Activated CD4-positive, CD25-positive, alpha-beta regulatory T cell treated with anti-CD3 and anti-CD28 coated beads, Interleukin-2, amount 50 U/mL, for 72 hours (primary cell): ENCODE results near the gene CTNNAL1.

ENCODE experiments used
- DNase-seq: peaks from one replicate; pipeline ENCODE4 v3.0.0; 2021

CTNNAL1 gene

DNA sequence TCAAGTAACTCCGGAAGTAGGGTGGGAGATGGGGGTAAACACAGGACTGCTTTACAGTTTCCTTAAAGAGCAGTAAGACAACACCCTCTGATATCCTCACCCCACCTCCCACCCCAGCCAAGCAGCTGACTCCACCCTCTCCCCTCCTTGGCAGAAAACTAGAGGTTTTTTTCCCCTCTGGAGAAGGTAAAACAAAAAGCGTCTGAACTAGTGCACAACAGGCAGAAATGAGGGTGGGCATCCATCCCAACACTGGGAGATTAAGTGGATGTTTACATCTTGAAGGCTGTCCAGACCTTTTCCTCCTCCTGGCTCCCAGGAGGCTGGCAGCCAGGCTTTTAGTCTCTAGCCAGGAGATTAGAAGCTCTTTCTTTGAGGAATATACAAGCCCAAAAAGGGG, 13.9 kb upstream of the CTNNAL1 start:
- no peak for DNase-seq

DNA sequence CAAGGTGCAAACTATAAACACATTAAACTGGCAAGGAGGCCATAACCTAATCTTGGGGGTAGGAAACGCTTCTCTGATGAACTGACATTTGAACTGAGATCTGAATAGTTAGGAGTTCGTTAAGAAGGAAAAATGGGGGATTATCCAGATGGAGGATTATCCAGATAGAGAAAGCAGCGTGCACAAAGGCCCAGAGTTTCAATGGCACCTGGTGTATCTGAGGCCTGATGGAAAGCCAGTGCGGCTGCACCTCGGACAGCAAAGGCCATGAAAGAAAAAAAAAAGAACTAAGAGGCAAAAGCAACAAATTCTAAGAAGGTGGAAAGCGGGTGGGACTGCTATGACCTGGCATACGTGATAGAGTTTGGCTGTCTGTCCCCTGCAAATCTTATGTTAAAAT, 13.0 kb upstream of the CTNNAL1 start:
- no peak for DNase-seq

DNA sequence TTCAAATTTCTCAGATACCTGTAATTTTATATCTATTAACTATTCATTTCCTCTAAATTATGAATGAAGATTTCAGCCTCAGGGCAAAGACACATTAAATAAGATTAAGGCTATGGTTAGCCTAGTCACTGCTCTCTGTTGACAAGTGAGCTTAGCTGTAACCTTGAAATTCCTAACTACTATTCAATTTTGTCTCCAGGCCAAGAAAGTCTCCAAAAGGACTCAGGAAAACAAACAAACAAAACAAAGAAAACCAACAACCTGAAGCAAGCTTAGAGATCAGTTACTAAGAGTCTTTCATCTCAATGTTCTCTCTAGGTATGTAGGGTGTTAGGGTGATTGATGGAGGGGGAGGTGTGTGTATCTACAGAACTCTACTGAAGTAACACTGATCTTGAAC, 9.6 kb upstream of the CTNNAL1 start:
- no peak for DNase-seq

DNA sequence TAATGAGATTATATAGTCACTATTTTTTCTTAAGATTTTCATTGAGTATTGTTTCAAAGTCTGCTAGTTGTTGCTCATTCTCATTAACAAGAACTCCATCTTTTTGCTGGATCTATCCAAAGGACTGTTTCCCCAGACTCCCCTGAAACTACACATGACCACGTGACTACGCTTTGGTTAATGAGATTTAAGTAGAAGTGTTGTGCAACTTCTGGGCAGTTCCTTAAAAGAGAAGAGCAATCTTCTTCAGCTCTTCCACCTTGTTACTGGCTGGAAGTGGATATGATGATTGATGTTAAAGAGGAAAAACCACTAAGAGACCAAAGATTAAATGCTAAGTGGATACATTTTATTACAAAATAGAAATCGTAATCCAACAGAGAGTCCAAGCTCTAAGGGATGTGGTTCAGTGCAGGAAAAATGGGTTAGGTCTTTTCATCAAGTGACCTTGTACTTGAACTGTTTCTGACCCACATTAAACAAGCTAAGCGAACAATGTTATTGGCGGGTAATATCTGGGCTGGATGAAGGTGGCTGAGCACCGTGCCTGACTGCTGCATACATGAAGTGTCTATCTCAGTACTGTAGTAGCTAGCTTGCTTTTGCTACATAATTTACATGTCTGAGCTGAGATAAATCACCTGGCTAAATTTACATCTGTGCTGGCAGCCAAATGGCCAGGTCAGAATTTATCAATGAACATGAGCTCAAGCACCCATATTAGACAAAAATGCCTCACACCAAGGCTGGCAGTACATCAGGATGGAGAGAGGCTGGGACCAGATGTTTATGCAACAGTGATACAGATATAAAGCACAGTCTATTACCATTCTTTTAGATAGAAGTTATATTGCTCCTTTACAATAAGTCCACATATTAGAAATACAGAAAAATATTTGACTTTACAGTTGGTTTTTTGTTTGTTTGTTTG, 7.5 kb upstream of the CTNNAL1 start:
- DNase-seq = no peak

DNA sequence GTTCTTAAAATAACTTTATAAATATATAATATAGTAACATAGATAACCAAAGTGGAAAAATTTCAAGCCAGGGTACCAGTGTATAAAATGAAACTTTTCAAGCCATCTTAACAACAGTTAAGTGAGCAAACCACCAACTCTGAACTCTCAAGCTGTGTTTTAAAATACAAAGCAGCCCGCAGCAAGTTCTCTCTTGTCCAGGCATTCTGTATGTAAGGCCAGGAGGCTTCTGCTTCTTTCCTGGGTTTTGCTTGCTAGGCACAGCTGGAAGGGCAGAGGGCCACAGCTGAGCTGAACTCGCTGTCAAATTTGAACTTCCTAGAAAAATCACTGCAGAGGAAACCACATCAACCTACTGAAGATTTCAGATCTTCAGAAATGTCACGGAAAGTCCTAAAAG, 6.8 kb upstream of the CTNNAL1 start:
- no peak for DNase-seq

DNA sequence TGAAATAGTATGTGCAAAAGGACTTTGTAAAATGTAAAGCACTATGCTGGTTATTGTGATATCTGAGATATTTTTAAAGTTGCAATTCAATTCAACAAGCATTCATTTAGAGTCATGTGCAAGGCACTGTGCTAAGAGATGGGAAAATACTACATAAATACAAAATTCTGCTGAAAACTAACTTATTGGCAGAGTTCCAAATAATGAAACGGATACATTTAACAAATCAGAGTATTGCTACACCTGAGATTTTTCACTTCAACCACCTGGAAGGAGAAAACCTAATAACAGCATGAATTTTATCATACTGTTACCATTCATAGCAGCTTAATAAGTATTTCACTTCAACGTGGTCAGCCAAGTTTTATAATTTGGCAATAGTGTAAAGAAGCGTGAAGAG, 6.1 kb upstream of the CTNNAL1 start:
- no peak for DNase-seq

DNA sequence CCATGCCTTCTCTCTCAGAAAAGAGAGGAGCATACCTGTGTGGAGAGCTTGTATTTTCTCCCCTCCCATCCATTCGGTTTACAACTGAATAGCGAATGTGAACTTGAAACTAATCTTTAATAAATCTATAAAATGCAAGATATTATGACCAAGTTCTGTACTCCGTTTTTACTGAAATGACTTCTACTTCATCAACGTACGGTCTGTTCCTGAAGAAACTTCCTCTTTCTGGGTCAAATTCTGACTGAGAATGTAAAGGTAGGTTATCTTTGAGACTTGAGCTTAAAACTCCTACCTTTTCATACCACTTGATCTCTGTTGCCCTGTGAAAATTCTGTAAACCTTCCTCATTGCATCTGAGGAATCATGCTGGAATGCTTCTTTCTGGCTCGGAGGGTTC, 4.2 kb upstream of the CTNNAL1 start:
- no peak for DNase-seq

DNA sequence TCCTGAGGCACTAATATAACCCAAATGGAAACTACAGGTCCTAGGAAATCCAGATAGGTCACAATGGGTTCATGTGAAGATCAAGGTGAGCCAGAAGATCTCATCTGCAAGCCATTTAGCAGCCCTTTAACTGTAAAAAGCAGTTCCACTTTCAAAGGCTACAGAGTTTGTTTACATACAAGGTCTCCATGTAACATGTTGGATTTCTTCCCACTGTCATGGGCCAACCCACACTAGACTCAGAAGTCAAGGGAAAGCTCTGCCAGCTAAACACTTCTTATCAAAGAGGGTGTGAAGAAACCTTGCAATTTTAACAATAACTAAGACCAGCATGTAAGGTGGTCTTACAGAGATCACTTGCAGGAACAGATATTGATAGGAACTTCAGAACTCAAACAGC, 3.8 kb upstream of the CTNNAL1 start:
- no peak for DNase-seq

DNA sequence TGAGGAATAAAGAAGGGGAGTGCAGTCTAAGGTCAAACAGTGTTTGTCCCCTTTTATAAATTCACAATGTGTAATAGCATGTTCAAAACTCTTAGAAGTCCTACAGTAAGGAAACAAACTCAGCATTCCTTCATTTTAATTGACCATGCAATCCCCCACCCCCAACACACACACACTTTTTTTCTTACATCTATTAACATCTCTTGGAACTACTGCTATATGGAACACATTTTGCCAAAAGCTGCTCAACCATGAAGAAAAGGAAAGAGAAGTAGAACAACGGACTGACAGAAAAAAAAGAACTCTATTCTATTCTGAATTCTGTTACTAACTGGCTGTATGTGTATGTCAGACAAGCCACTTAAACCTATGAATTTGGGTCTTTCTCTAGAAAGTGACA, 2.8 kb upstream of the CTNNAL1 start:
- no peak for DNase-seq

DNA sequence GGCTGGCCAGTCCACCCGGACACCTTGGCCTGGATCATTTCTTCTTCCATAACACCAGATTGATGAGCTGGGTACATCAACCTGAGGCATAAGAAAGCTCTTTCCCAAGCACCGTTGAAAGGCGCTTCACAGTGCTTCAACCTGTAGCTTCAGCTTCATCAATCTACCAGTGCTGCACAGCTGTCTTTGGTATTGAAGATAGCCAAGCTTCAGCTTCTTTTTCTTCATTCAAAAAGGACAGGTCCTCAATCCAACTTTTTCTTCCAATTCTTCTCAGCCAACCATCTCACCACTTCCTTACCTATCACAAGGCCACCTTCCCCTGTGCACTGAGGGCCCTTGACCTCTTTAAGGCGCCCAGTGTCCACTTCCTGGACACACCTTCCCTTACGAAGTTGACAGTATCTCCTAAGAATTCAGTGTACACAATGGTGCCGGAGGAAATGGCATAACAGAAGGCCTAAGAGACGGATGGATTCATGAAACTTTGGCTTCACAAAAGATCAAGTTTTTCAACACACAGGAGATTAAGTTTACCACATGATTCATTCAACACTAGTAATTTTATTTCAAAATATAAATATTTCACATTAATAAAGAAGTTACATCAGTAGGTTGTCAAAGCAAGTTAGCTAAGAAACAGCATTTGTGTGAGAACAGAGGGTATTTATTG, 1.4 kb upstream of the CTNNAL1 start:
- no peak for DNase-seq

DNA sequence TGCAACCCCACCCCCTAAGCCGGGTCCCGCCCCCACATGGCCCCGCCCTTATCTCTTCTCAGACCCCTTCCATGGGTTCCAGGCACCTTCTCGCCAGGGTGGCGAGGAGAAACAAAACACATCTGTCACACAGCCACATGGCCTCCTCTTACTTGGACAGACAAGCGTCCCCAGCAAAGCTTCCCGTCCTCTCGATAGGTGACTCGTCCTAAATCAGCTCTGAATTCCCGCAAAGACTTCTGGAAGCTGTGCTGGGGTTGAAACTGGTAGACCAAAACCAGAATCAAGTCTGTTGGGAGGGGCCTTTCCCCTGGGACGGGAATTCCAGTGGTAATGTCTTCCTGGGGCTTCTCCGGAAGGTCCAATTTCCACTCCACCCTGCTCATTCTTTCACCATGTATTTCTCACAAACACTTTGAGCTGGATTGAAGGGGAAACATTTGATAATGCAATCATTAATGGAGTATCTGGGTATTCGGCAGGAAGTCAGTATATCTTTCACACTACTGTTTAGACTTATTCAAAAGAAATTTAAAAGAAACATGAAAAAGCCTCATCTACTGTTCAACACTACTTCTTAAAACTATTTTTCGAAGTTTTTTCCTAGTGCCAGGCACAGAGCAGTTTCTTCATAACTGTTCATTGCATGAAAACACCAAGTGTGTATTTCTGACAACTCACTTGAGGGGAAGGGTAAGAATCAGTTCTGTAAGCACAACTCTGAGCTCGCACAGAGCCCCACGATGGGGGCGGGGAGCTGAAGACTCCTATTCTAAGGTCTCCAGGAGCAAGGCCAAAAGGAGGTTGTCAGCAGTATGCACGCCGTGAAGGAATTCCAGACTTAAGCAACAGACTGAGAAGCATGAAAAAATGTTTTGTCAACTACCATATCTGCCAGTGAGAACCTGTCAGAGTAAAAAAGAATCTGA, 644 bp upstream of the CTNNAL1 start:
- no peak for DNase-seq

DNA sequence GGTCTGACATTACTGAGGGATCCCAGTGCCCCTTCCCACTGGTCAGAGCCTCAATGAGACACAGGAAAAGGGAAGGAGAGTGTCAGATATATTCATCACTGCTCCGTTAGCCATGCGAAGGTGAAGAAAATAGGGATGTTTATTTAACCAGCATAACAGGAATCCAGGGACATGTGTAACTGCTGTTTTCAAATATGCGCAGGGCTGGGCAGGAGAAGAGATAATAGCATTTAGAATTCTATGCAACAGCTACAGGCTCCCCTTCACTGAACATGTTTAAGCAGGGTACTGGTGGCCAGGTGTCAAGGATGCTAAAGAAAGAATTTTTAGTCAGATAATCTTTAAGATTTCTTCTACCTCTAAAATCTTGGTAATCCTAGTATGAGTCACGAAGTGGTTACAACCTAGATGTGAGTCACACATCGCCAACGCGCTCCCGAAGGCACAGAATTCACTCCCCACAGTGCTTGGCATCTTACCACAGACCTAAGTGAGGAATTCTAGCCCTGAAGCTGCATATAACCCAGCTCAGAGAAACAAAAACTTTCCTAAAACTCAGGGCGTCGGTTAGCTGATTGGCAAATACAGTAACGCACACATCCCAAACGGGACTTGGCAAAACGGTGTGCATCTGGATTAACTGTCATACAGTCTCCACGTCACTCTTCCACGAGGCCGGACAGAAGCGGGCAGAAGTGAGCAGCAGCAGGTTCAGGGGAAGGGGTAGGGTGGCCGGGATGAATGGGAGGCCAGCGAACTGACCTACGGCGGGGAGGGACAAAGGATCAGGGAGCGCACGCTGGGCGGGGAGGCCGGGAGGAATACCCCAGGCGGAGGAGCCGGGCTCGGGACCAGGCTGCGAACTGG, 1.1 kb downstream of the CTNNAL1 start:
- DNase-seq = peak; percentile 38

DNA sequence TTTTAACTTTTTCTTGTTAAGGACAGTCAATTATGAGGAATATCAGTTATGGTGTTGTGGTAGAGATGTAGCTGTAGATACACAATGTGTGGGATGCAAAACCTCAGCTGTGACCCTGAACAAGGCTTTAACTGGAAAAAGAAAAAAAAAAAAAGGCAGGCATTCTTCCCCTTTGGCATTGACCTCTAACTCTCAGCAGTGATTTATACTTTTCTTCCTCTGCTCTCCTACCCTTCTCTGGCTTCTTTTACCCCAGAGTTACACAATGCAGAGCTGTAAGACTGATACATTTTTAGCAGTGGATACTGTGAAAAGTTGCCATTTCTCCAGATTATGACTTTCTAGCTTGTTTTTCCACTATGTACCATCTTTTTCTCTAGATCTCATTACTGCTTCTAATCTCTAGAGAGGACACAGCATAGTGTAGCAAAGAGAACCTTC, 2.0 kb downstream of the CTNNAL1 start:
- no peak for DNase-seq

DNA sequence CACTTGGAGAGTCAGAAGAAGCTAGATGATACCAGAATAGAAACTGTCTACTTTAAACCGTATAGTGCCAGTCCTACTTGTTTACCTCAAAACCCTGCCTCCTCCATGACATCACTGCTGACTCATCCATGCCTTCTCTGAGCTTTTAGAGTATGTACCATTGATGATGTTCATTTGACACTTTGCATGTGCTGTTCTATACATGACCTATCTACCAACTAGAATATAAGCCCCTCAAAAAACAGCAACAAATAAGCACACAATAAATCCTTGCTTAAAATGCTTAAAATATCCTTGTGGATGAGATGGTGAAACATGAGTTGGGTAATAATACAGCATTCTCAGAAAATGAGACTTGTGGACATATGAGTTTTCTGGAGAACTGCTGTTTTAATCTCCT, 2.6 kb downstream of the CTNNAL1 start:
- peak; percentile 33 for DNase-seq

DNA sequence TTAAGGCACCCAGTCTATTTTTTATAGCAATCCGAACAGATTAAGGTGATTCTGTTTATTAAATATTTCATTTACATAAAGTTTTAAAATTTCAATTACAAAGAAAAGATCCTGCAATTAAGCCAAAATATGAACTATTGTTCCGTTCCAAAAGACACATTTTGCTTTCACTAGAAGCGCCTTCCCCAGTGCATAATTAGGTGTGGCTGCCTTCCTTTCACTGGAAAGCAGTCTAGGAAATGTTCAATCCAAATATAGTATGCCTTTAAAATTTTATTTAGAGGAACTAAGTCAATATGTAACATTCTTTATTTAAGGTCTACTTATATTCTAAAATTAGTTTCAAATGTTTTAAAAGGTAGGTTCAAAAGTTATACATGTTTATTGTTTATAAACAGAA, 7.6 kb downstream of the CTNNAL1 start:
- DNase-seq = no peak

DNA sequence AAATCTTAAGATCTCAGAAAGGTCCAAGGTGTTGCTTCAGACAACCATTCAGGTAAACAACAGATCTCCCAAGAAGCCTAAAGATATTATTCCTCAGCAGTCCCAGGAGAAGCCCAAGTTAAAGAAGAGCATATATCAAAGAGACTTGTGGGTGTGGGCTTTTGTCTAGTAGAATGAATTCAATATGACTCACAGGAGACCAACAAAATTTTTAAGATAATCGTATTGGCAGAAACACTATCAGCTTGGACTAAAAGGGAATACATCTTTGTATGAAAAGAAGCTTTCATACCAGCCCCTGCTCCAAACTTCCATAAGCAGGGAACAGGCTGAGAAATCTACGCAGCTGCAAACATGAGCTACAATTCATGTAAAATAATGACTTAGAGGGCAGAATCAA, 10.2 kb downstream of the CTNNAL1 start:
- DNase-seq = no peak

DNA sequence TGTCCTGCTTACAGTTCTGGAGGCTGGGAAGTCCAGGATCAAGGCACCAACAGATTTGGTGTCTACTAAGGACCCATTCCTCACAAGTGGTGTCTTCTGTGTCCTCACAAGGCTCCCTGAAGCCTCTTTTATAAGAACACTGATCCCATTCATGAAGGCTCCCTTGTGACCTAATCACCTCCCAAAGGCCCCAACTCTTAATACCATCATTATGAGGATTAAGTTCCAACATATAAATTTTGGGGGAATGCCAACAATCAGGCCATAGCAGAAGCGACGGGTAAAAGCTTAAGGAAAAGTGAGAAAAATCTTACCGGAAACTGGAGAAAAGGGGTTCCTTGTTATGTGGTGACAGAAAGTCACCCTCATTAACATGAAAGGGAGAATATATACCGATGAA, 11.2 kb downstream of the CTNNAL1 start:
- no peak for DNase-seq

DNA sequence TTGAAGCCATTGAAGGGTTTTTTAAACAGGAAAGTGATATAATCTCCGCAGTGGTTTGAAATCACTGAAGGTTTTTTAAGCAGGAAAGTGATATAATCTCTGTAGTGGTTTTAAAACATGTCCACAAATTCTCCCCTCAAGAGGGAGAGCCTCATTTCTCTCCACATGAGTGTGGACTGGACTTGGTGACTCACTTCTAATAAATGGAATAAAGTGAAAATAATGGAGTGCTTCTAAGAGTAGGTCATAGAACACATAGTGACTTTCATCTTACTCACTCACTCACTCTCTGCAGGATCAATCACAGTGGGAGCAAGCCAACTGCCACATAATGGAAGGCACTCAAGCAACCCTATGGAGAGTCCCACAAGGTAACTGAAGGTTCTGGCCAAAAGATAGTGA, 12.0 kb downstream of the CTNNAL1 start:
- DNase-seq = no peak

DNA sequence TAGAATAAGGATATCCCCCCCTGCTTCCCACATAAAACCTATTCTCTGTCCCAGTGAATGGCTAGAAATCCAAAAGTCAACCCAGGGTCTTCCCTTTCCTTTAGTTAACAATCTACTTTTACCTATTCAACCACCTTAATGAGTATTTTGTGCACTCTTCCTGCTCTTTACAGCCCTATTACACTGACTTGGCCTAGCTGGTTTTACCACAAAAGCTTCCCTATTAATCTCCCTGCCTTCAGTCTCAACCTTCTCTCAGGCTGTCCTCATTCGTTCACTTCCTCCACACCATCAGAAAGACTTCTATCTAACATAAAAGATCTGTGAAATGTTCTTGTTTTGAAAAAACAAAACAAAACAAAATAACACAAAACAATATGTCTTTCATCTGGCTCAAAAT, 16.2 kb downstream of the CTNNAL1 start:
- DNase-seq = no peak

DNA sequence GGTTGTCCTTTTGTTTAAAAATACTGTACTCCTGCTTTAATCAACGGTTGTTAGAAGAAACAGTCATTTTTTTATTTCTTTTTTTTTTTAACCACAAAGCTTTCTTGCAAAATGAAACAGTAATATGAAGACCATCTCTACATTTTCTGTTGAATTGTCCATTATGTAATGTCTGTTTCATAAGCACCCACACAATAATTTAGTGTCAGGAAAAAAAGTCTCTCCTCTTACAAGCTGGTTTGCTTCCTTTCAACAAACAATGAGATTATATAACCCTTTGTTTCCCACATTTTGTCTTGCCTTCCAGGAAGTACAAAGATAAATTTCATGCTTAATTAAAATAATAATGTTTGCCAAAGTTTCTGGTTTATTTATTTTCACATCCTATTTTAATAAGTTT, 16.7 kb downstream of the CTNNAL1 start:
- DNase-seq = no peak

DNA sequence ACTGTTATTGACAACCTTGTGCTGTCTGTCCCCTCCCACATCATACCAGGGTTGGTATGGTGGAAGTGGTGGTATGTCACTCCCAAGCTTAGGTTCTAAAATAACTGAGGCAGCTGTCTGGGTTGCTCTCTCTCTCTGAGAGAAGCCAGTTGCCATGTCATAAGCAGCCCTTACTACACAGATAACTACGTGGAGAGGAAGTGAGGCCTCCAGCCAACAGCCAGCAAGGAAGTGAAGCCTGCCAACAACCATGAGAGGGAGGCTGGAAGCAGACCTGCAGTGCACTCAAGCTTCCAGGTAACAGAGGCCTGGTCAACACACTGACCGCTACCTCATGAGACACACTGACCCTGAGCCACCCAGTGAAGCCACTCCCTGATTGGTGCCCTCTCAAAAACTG, 18.6 kb downstream of the CTNNAL1 start:
- no peak for DNase-seq

DNA sequence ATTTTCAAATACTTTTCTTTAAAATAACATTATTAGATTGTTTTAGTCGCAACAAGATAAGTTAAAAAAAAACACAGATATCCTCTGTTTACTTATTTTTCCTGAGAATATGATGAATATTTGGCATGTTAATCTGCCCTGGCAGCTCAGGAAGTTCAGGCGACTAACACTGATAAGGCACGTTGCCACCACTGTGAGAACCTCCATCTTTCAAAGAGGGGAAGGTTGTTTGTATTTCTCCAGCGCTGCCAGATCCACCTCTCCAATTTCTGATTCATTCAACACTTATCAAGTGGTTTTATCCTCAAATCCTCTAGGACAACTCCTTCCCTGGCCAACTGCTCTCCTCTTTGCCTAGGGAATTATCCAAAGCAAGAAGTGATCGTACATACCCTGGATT, 21.8 kb downstream of the CTNNAL1 start:
- DNase-seq = no peak
